Fibroblast of the aortic adventitia (primary cell): ENCODE results near the gene LSM5. TPM values are rescaled to one million over a fixed set of nuclear protein-coding genes. Genes with fewer than 3 reads are reported as not detected.

Source experiments
- DNase-seq: peaks from one replicate; pipeline ENCODE4 v3.0.0-alpha.2; 2010; ENCODE audit warnings: low read depth
- H3K4me3 ChIP-seq: 2 replicates; pipeline ENCODE4 v1.5.1; 2011; ENCODE audit warnings: low read depth, mild to moderate bottlenecking, control low read depth, low read length, moderate library complexity
- total RNA-seq: library from RNA; depleted of rRNA; stranded (reverse); fragments of >200 nt; gene quantifications from 2 replicates; pipeline ENCODE4 v1.2.3, GENCODE V29; 2012; ENCODE audit warnings: low replicate concordance
- TF ChIP-seq, protein P1 (sequence below): IDR thresholded peaks from 2 replicates; pipeline ENCODE4 v1.5.1; 2011; ENCODE audit warnings: mild to moderate bottlenecking, low read length, control low read depth, inconsistent platforms; ENCODE audit not compliant: insufficient read depth

LSM5 gene
- total RNA-seq, 1 donor: 50.8 TPM

DNA sequence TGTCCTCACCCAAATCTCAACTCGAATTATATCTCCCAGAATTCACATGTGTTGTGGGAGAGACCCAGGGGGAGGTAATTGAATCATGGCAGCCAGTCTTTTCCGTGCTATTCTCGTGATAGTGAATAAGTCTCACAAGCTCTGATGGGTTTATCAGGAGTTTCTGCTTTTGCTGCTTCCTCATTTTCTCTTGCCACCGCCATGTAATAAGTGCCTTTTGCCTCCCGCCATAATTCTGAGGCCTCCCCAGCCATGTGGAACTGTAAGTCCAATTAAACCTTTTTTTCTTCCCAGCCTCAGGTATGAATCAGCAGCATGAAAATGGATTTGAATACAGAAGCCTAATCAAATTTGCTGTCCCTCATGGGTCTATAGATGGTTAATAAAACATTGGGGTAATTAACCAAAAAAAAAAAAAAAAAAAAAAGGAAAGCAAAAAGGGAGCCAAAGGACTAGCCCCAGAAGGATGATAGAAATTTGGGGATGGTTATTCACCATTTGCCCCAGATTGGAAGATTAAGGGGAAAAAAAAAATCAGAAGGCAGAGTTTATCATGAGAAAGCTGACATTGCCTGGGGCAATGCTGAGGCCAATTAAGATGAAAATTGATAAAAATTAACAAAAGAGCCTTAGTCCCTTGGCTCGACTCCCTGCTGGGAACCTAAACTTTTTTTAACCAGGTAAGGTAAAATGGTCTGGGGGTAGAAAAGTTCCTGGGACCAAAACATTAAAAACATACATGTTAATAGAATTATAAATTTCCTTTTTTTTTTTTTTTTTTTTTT, 32.8 kb upstream of the LSM5 start:
- no peak overlapping the region for H3K4me3 ChIP-seq
- no peak for DNase-seq
- TF ChIP-seq, protein P1, sequence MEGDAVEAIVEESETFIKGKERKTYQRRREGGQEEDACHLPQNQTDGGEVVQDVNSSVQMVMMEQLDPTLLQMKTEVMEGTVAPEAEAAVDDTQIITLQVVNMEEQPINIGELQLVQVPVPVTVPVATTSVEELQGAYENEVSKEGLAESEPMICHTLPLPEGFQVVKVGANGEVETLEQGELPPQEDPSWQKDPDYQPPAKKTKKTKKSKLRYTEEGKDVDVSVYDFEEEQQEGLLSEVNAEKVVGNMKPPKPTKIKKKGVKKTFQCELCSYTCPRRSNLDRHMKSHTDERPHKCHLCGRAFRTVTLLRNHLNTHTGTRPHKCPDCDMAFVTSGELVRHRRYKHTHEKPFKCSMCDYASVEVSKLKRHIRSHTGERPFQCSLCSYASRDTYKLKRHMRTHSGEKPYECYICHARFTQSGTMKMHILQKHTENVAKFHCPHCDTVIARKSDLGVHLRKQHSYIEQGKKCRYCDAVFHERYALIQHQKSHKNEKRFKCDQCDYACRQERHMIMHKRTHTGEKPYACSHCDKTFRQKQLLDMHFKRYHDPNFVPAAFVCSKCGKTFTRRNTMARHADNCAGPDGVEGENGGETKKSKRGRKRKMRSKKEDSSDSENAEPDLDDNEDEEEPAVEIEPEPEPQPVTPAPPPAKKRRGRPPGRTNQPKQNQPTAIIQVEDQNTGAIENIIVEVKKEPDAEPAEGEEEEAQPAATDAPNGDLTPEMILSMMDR: no peak

DNA sequence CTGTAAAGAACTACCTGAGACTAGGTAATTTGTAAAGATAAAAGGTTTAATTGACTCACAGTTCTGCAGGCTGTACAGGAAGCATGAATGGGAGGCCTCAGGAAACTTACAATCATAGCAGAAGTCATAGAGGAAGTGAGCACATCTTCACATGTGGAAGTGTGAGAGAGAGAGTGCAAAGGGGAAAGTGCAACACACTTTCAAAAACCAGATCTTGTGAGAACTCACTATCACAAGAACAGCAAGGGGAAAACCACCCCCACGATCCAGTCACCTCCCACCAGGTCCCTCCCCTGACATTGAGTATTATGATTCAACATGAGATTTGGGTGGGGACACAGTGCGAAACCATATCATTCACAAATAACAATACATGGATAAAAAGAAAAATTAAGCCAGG, 29.6 kb upstream of the LSM5 start:
- no peak overlapping the region for H3K4me3 ChIP-seq
- TF ChIP-seq, protein P1: no peak
- DNase-seq: no peak

DNA sequence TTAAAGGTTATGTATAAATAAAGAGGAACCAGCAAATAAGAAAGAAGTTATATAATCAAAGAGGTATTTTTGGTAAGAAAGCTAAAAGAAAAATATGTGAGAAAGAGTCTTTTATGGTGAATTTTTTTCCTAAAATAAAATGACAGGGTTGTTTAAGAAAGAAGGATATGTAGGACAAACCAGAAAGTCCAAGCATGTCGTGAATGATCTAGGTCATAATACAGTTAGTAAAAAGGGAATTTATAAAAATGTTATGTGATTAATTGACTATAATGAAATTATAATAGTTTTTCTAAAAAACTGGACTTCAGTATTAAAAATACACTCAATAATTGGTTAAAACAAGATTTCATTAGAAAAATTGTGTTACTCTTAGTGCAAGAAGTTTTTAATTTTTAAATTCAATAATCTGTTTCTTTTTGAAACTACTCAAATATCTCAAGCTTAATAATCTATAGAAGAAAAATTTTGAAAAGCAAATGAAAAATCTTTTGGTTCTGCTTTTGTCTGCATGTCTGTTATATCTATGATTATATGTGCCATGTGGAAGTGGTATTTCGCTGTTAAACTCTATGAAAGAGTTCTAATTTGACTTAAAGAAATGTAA, 28.5 kb upstream of the LSM5 start:
- H3K4me3 ChIP-seq: no peak overlapping the region
- TF ChIP-seq, protein P1: no peak
- DNase-seq: peak; percentile 43

DNA sequence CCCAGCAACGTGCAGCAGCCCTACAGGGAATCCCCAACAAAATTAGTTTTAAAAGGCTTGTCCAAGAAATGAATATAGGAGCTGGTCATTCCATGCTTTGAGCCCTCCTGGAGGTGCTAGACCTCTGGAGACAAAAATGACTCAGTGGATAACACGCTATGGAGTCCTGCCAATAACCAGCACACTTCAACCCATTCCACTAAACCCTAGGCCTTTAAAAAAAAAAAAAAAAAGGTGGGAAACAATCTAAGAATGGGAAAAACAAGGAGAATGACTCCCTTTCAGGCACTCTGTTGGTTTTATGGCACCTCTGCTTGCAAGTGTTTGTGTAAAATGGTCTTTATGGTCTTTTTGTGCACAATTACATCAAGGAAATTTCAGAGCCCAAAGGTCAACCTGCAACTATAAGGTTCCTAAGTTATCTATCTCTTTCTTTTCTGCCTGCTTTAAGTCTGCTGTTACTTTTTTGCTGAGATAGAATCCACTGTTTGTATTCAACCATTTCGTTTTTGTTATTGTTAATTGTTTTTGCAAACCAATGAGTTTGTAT, 26.4 kb upstream of the LSM5 start:
- TF ChIP-seq, protein P1: no peak
- H3K4me3 ChIP-seq: no peak overlapping the region
- peak; percentile 34 for DNase-seq

DNA sequence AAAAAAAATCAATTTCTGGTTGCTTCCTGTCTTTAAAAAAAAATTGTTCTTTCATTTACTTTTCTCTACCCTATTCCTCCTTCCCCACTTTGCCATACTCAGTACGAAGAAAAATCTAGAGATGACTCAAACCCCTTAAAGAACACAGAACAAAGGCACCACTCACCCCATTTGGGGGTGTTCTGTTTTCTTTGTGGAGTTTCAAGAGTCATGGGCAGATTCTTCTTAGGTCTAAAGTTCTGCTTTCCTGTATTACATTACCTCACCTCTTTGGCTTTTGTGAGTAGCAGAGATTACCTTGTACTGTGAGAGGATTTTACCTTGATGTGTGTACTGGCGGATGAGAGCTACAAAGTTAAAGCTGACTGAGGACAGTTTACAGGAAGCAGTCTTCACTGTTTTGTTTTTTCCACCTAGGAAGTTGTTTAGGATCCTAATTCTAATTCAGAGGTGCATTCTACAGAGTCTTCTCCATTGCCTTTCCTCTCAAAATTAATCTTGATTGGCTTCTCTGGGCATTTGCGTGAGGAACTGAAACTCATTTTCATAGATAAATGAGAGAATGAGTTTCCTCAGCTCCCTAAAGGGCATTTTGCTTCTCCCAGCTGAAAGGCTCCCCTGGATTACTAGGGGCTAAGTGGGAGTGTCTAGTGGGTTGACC, 25.8 kb upstream of the LSM5 start:
- no peak for DNase-seq

DNA sequence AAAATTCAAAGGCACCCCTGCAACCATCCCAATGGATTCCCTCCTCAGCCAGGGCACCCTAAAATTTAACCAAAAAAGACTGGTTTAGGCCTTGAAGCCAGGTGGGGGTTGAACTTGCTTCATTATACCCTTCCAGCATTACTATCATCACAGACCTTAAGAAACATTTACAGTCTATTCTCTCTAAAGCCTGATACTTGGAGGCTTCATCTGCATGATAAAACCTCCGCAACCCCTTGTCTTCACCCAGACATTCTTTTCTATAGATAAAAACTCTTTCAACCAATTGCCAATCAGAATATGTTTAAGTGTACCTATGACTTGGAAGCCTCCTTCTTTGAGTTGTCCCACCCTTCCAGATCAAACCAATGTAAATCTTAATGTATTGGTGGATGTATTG, 23.0 kb upstream of the LSM5 start:
- DNase-seq: no peak
- TF ChIP-seq, protein P1: no peak
- no peak overlapping the region for H3K4me3 ChIP-seq

More for the DNA sequence above, 25.8 kb upstream of the LSM5 start:
- TF ChIP-seq, protein P1: no peak
- no peak overlapping the region for H3K4me3 ChIP-seq
